Dedifferentiated amniotic fluid mesenchymal stem cell (primary cell): ENCODE results near the gene LNP1.
"Not testable (repeated sequence)": the region's sequence is repeated elsewhere in the genome, so short reads cannot be mapped to it uniquely, and the experiment has no call there.

ENCODE experiments used
- DNase-seq: peaks from one replicate; pipeline ENCODE4 v3.0.0-alpha.2; 2016; ENCODE audit errors: extremely low spot score

Gene LNP1

GRCh38 chr3:100429187-100429716 lies 27.9 kb downstream of the LNP1 start:
- no peak for DNase-seq

GRCh38 chr3:100436951-100437350 lies 35.6 kb downstream of the LNP1 start:
- no peak for DNase-seq

- no peak for DNase-seq
Measured at GRCh38 chr3:100437721-100438622, 36.6 kb downstream of the LNP1 start.

- no peak for DNase-seq
Measured at GRCh38 chr3:100438623-100438974, 37.3 kb downstream of the LNP1 start.

GRCh38 chr3:100440895-100441294 lies 39.6 kb downstream of the LNP1 start:
- no peak for DNase-seq

- no peak for DNase-seq
Measured at GRCh38 chr3:100443690-100444089, 42.4 kb downstream of the LNP1 start.

GRCh38 chr3:100447067-100447466 lies 45.7 kb downstream of the LNP1 start:
- not testable (repeated sequence) for DNase-seq

- DNase-seq: no peak
Measured at GRCh38 chr3:100448079-100448478, 46.7 kb downstream of the LNP1 start.

GRCh38 chr3:100449214-100449613 lies 47.9 kb downstream of the LNP1 start:
- no peak for DNase-seq

- no peak for DNase-seq
Measured at GRCh38 chr3:100454677-100455076, 53.3 kb downstream of the LNP1 start.

- no peak for DNase-seq
Measured at GRCh38 chr3:100455841-100456550, 54.7 kb downstream of the LNP1 start.

GRCh38 chr3:100456745-100457144 lies 55.4 kb downstream of the LNP1 start:
- no peak for DNase-seq

GRCh38 chr3:100457811-100458210 lies 56.5 kb downstream of the LNP1 start:
- DNase-seq: no peak

- no peak for DNase-seq
Measured at GRCh38 chr3:100458814-100459213, 57.5 kb downstream of the LNP1 start.

GRCh38 chr3:100463002-100463401 lies 61.7 kb downstream of the LNP1 start:
- DNase-seq: peak; percentile 74

GRCh38 chr3:100463646-100464155 lies 62.4 kb downstream of the LNP1 start:
- DNase-seq: no peak

- no peak for DNase-seq
Measured at GRCh38 chr3:100465892-100466777, 64.8 kb downstream of the LNP1 start.

- no peak for DNase-seq
Measured at GRCh38 chr3:100467133-100467532, 65.8 kb downstream of the LNP1 start.

- DNase-seq: no peak
Measured at GRCh38 chr3:100468676-100469075, 67.3 kb downstream of the LNP1 start.

GRCh38 chr3:100470951-100471350 lies 69.6 kb downstream of the LNP1 start:
- DNase-seq: no peak

GRCh38 chr3:100471444-100471843 lies 70.1 kb downstream of the LNP1 start:
- no peak for DNase-seq
